GM15510 (cell line): ENCODE data around the gene COL4A6.

Experiments
- POLR2A ChIP-seq: IDR thresholded peaks from 3 replicates; pipeline ENCODE4 v1.6.1; 2011; ENCODE audit warnings: borderline replicate concordance; ENCODE audit not compliant: insufficient read length; ENCODE audit errors: extremely low read depth

COL4A6 gene

DNA sequence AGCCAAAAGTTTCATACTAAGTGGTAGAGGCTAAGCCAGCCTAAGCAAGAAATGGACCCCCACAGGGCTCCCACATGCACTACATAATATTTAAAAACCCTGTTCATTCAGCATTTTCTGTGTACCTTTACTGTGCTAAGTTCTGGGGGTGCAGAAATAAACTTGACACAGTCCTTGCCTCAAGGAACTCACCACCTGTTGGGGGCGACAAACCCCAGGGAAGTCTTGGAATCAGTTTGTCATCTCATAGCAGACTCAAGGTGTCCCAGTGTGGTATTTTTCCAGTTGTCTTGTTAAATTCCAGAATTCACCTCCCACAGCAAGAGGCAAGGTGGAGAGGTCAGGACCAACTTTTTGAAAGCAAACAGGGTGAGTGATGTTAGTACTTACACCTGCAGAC is 303.5 kb downstream of the COL4A6 start:
- TF ChIP-seq POLR2A = no peak

DNA sequence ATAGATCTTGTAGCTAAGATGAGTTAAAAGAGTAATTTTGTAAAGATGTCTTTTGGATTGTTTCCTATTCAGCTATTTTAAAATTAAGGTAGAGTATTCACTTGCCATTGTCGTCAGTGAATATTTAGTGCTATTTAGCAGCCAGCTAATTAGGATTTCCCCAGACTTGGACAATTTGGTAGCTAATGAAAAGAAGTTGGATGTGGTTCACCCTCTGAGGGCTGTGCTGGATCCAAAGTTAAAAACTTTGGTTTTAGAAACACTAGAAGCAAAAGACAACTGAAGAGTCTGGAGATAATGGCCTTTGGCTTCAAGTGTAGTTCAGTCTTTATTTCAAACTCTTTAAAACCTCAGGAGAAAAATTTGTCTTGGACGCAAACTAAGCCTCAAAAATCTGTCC is 305.3 kb downstream of the COL4A6 start:
- TF ChIP-seq POLR2A = no peak

DNA sequence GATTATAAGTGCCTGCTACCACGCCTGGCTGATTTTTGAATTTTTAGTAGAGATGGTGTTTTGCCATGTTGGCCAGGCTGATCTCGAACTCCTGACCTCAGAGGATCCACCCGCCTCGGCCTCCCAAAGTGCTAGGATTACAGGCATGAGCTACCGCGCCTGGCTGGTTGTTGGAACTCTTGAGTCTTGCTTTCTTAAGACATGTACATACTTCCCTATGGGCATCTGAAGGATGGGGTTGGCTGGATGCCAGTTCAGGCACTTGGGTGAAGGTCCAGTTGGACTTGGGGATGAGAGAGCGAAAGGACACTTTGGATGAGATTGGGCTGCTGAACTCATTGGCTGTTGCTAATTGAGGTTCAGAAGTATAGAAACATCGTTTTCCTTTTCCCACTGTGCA is 306.2 kb downstream of the COL4A6 start:
- no peak for TF ChIP-seq POLR2A

DNA sequence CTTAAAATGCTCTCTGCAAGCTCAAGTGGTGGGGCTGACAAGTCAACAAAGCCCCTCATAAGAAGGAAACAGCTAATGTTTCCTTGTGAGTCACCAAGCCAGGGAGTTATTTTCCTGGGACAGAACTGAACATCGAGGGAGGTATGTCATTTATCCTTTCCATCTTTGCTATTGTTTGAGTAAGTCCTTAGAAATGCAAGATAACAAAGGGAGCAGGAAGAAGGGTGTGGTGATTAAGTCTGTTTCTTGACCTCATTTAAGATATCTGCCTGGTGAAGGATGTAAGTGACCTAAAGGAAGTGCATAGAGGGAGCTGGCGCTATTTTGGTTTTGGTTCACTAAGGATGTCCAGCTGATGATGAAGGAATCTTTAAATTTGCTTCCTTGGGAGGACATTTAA is 306.8 kb downstream of the COL4A6 start:
- TF ChIP-seq POLR2A = no peak

DNA sequence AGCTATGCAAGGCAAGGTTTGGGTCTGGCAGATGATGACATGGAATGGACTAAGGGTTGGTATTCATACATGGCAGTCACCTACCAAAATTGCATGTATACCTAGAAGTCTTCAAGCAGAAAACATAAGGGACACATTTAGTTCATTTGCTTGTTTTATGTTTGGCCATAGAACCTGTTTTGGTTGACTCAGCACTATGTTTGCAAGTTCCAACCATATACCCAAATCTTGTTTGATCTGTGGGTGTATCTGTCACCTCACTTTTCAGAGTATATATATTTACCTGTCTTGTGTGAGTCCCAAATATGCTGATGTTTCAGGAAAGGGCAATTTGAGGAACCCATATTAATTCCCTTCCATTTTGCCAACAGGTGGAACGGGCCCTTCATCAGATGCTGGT is 307.3 kb downstream of the COL4A6 start:
- no peak for TF ChIP-seq POLR2A

DNA sequence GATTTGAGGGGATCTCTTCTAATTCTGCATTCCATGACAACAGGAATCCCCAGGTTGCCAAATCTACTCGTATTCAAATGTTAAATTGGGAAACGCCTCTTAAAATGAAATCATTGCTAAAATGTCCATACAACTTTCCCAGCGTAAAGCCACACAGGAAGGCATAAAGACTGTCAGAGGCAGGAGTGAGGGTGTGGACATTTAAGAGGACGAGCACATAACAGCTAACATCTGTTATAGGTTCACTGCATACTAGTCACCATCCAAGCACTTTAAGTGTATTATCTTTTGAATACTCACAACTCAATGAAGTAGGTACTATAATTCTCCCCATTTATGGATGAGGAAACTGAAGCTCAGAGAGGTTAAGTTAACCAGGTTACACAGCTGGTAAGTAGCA is 311.1 kb downstream of the COL4A6 start:
- TF ChIP-seq POLR2A = no peak

DNA sequence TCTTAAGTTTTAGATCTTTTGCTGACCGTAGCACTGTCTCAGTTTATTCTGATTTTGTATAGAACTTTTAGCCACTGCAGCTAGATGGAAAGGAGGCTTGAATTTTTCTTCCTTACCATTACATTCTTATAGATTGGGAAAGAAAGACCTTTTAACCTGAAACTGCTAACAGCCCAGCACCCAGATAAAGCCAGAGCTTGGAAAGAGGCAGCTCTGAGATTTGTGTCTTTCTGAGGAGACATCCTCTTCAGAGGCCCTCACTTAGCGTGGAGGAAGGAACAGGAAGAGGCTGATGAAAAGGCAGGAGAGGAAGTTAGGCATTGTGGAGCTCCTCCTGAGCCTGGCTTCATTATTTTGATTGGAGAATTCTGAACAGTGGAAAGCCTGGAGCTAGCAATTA is 311.6 kb downstream of the COL4A6 start:
- no peak for TF ChIP-seq POLR2A

DNA sequence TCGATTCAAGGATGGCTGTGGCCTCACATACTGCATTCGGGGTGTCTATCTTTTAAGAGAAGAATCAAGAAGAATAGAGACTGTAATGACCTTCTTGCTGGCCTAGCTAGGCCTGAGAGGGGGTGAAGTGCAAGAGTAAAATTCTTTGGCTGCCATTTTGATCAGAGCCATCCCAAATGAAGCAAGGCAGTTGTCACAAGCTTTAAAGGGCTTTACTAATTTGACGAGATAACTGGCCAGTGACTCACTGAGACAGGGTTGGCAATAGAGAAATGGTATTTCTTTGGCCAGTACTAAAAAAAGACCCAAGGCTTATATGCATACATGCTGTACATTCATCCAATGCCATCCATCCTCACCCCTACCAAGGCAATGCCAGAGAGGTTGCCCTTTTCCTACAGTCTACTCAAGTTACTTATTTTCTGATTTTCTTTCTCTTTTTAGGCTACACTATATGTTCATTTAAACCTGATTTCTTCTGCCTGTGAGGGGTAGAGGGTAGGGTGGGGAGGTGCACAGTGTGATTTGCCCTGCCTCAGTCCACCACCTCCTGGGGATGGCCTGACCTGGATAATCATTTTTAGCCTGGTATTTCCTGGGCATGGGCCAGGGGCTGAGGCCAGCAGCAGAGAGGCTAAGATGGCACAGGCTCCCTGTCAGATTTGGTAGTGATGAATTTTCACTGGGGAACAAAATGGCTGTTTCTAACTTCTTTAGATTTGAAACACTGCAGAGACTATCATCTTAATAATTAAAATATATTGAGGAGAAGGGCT is 314.4 kb downstream of the COL4A6 start:
- no peak for TF ChIP-seq POLR2A

DNA sequence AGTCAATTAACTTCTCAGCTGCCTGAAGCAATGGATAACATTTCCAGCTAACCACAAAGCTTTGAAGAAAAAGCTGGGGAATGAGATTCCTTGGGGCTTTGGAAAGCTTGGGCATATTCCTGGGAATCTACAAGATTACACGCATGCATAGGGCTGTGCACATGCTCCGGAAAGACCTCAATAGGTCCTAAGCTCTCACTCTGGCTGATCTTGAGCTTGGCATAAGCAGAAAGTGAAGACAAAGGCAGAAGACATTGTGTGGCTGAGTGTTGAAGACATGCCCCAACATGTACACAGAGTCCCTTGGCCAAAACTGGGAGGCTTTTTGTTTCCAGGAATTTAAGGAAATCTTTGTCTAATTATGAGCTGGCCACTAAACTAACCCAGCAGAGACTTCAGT is 315.5 kb downstream of the COL4A6 start:
- TF ChIP-seq POLR2A = no peak

DNA sequence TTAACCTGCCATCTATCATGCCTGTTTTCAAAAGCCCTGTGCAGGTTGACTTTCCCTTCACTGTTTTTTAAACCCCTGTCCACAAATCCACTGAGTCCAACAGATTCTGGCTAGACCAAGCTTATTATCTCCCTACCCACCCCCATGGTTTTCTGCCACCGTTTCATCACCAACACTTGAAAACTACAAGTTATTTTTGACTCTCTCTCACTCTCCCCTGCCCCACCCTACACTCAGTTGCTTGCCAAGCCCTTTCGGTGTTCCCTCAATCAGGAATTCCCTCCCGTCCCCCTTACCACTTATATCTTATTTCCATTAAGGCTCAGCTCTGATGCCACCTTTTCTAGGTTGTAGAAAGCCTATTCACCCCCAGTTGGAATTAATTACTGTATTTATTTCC is 316.9 kb downstream of the COL4A6 start:
- TF ChIP-seq POLR2A = no peak

DNA sequence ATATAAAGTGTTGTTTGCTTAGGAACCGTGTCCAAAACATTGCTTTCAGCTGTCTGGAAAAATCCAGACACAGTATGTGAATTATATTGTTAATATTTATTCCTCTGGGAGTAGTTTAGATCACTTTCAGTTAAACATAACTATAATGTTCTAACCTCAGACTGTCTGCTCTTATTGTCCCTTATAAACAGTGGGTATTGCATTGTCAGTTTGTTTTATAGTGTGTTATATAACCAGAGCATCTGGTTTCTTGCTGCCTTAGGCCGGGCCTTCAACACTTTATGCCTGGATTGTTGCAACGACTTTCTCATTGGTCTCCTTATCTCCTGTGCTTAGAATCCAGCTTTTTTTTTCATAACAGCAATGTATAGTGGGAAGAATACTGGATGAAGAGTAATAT is 320.2 kb downstream of the COL4A6 start:
- no peak for TF ChIP-seq POLR2A

DNA sequence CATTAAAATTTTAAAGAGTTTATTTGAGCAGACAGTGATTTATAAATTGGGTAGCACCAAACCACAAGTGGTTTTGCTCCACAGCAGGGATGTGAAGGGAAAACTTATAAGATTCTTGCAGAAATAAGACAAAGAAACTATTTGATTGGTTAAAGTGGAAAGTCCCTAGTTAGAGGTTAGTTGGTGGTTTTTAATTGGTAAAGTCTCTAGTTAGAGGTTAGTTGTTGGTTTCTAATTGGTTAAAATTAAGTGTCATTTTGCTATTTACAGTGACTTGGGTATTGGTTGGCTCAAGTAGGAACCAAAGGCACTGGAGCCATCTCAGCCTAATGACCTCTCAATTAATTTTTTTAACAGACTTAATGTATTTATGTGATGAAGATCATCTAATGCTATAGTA is 323.7 kb downstream of the COL4A6 start:
- TF ChIP-seq POLR2A = no peak
